Vagina (tissue), 2 donors: ENCODE measurements around the gene MACF1. TPM values are rescaled to one million over a fixed set of nuclear protein-coding genes. Genes with fewer than 3 reads are reported as not detected.

Experiments
- DNase-seq, 2 donors: peaks; one replicate each; pipeline ENCODE4 v3.0.0-alpha.2; 2017; ENCODE audit errors: extremely low spot score in 2 of 2
- H3K27ac ChIP-seq: fragments of 200-600 bp; sonication (generic); one replicate; pipeline ENCODE4 v1.5.1; 2019
- H3K27me3 ChIP-seq: fragments of 200-600 bp; sonication (generic); one replicate; pipeline ENCODE4 v1.5.1; 2019
- H3K36me3 ChIP-seq, 2 donors: fragments of 200-600 bp; sonication (generic); one replicate each; pipeline ENCODE4 v1.5.1; 2017 to 2019
- H3K4me1 ChIP-seq: fragments of 200-600 bp; sonication (generic); one replicate; pipeline ENCODE4 v1.5.1; 2019
- H3K4me3 ChIP-seq, 2 donors: fragments of 200-600 bp; sonication (generic); 1 replicate in 1 of 2; 2 replicates in 1 of 2; pipeline ENCODE4 v1.5.1; 2016 to 2019
- H3K9me3 ChIP-seq: fragments of 200-600 bp; sonication (generic); one replicate; pipeline ENCODE4 v1.5.1; 2019
- CTCF ChIP-seq, 3 experiments: fragments of 450-650 bp in 2 of 3; fragments of 200-600 bp in 1 of 3; sonication (generic) in 1 of 3; IDR thresholded peaks; one replicate each; pipeline ENCODE4 v1.5.1; 2017 to 2019; ENCODE audit warnings: antibody characterized with exemption in 3 of 3, mild to moderate bottlenecking in 2 of 3, moderate library complexity in 2 of 3
- POLR2A ChIP-seq, 2 donors: fragments of 450-650 bp; IDR thresholded peaks; one replicate each; pipeline ENCODE4 v1.6.1; 2017; ENCODE audit warnings: antibody characterized with exemption in 2 of 2, mild to moderate bottlenecking in 2 of 2, moderate library complexity in 2 of 2
- POLR2AphosphoS5 ChIP-seq, 2 donors: sonication (generic); formaldehyde crosslinking; IDR thresholded peaks; one replicate each; pipeline ENCODE4 v1.9.0; 2017; ENCODE audit warnings: antibody characterized with exemption in 2 of 2, mild to moderate bottlenecking in 2 of 2, low read depth in 1 of 2; ENCODE audit not compliant: insufficient read depth in 1 of 2
- intact Hi-C: fragments of 100-400 bp; cut with DNase I; formaldehyde crosslinking; loops from one replicate; pipeline ENCODE4 v1.15.1; 2023
- total RNA-seq: library from RNA; depleted of rRNA; stranded (reverse); fragments of >200 nt; gene quantifications from one replicate; pipeline ENCODE4 v1.2.3, GENCODE V29; 2016

The MACF1 gene
- total RNA-seq, 1 donor from 2014 or later = 291 TPM

- peaks cover 0 to 52% of the 10 kb centered on the region in 2 donors for H3K36me3 ChIP-seq
- H3K27me3 ChIP-seq = no peaks in the 10 kb centered on the region
- no peak for DNase-seq
- intact Hi-C loops = no loop called here
- no peak overlapping the region for H3K27ac ChIP-seq
- no peak overlapping the region for H3K4me3 ChIP-seq
- peaks cover 17% of the 10 kb centered on the region for H3K4me1 ChIP-seq
- TF ChIP-seq CTCF (IDR thresholded peaks at IDR 0.05) = no peak
- TF ChIP-seq POLR2AphosphoS5 (IDR thresholded peaks at IDR 0.05; ENCODE audit: insufficient read depth in 1 of 2, low read depth in 1 of 2) = no peak
- TF ChIP-seq POLR2A (IDR thresholded peaks at IDR 0.05) = no peak
- no peaks in the 10 kb centered on the region for H3K9me3 ChIP-seq
Measured at GRCh38 chr1:39387452-39387851, 183.0 kb downstream of the MACF1 start.

DNA sequence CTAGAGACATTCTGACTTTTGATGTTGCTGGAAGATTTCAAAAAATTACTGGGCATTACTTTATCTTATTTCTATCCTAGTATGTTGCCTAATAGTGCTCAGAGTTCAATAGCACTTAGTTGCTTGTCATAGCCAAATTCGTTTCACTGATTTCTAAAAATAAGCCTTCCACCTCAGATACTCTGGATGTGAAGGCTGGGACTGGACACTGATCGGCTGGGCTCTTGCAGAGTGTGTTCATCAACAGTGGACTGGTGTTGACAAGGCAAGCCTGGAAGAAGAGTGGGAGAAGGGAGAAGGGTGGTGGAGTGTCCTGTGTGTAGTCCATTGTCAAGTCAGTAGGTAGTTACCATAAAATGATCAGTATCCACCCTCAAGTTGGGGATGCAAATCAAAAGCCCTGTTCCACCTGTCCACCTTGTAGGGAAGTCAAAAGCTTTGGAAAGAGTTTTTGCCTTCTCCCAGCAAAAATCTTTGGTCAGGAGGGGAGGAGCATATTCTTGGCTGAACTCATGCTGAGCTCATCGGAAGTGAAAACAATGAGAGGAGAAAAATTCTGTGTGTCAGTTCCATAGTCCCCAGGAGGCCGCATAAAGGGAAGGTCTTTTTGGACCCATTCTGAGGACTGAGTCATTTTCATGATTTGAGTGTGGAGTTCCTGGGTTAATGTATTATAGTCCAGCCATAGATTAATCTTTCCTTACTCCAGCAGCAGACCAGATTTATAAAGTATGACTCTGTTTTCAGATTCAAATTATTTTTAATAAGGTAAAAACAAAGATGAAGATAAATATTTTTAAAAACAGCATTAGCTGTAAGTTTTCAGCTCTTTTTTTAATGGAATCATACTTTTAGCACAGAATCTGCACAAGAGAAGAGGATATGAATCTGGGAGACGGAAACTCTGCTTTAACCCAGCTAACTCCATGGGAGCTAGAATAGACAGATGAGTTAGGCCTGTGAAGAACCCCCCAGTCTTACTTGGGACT is 187.5 kb downstream of the MACF1 start:
- intact Hi-C loops = no loop called here
- TF ChIP-seq CTCF (IDR thresholded peaks at IDR 0.05) = no peak
- no peak for TF ChIP-seq POLR2A (IDR thresholded peaks at IDR 0.05)
- no peak for TF ChIP-seq POLR2AphosphoS5 (IDR thresholded peaks at IDR 0.05; ENCODE audit: insufficient read depth in 1 of 2, low read depth in 1 of 2)
- Histone ChIP-seq H3K27me3 (no peaks in the 10 kb centered on the region), H3K4me3 (no peak overlapping the region), H3K27ac (peak overlapping the region; percentile 52), H3K36me3 (peaks cover 0 to 24% of the 10 kb centered on the region in 2 donors), H3K9me3 (no peaks in the 10 kb centered on the region), H3K4me1 (peaks cover 62% of the 10 kb centered on the region)
- DNase-seq = no peak

DNA sequence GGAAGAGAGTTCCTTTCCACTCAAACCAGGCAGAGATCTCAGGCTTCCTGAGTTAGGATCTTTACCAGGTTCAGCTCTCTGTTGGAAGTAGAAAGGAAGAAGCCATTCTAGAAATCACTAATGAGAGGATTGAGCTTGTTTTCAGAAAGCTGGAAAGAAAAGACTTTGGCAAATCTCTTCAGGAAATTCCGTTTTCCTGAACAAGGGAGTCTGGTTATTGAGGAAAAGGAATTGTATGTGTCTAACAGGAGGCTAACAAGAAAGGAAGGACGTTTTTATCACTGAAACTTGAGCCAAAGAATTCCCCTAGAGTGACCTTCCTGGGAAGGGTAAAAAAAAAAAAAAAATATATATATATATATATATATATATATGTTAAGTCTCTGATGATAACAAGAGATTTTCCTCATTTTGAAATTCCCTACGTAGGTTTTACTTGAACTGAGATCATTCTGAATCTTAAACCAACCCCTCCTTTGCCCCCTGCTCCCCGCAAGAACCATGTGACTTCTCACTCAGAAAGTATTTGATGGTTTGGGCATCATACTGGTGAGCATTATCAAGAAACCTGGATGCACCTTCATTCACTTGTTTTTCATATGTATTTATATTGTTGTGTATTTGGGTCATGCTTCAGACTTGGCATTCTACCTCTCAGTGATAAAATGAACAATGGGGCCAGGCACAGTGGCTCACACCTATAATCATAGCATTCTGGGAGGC is 188.5 kb downstream of the MACF1 start:
- Histone ChIP-seq H3K36me3 (peaks cover 0 to 14% of the 10 kb centered on the region in 2 donors), H3K27me3 (no peaks in the 10 kb centered on the region), H3K4me3 (no peak overlapping the region), H3K4me1 (peaks cover 72% of the 10 kb centered on the region), H3K27ac (peak overlapping the region; percentile 52), H3K9me3 (no peaks in the 10 kb centered on the region)
- TF ChIP-seq POLR2AphosphoS5 (IDR thresholded peaks at IDR 0.05; ENCODE audit: insufficient read depth in 1 of 2, low read depth in 1 of 2) (no peak), POLR2A (IDR thresholded peaks at IDR 0.05) (no peak), CTCF (IDR thresholded peaks at IDR 0.05) (no peak)
- intact Hi-C loops = no loop called here
- DNase-seq = no peak

GRCh38 chr1:39393645-39394044 is 189.2 kb downstream of the MACF1 start:
- Histone ChIP-seq H3K9me3 (no peaks in the 10 kb centered on the region), H3K27me3 (no peaks in the 10 kb centered on the region), H3K36me3 (peaks cover 0 to 8% of the 10 kb centered on the region in 2 donors), H3K27ac (no peak overlapping the region), H3K4me3 (no peak overlapping the region), H3K4me1 (peaks cover 79% of the 10 kb centered on the region)
- TF ChIP-seq CTCF (IDR thresholded peaks at IDR 0.05) (no peak), POLR2AphosphoS5 (IDR thresholded peaks at IDR 0.05; ENCODE audit: insufficient read depth in 1 of 2, low read depth in 1 of 2) (no peak), POLR2A (IDR thresholded peaks at IDR 0.05) (no peak)
- no peak for DNase-seq
- intact Hi-C loops = no loop called here
